SU-DHL-6 (cell line): Measurements from ENCODE around the gene TTC3.

Source experiments
- EZH2phosphoT487 ChIP-seq: fragments of 200-600 bp; sonication (generic), shearing (Covaris generic); conservative IDR thresholded peaks from 2 replicates; pipeline ENCODE4 v1.6.1; 2018; ENCODE audit warnings: mild to moderate bottlenecking, antibody characterized with exemption, low read length, moderate library complexity, mixed read lengths
- TF ChIP-seq, protein P1 (sequence below): fragments of 200-600 bp; sonication (generic); IDR thresholded peaks from one replicate; pipeline ENCODE4 v1.5.1; 2017; ENCODE audit warnings: antibody characterized with exemption, mild to moderate bottlenecking, low read length, moderate library complexity; ENCODE audit not compliant: insufficient read depth, poor library complexity, severe bottlenecking

- TF ChIP-seq, protein P1, sequence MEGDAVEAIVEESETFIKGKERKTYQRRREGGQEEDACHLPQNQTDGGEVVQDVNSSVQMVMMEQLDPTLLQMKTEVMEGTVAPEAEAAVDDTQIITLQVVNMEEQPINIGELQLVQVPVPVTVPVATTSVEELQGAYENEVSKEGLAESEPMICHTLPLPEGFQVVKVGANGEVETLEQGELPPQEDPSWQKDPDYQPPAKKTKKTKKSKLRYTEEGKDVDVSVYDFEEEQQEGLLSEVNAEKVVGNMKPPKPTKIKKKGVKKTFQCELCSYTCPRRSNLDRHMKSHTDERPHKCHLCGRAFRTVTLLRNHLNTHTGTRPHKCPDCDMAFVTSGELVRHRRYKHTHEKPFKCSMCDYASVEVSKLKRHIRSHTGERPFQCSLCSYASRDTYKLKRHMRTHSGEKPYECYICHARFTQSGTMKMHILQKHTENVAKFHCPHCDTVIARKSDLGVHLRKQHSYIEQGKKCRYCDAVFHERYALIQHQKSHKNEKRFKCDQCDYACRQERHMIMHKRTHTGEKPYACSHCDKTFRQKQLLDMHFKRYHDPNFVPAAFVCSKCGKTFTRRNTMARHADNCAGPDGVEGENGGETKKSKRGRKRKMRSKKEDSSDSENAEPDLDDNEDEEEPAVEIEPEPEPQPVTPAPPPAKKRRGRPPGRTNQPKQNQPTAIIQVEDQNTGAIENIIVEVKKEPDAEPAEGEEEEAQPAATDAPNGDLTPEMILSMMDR, result no peak
- no peak for TF ChIP-seq EZH2phosphoT487
Observed at GRCh38 chr21:37223804-37224345, 150.8 kb downstream of the TTC3 start.
